GM18951 (cell line): Measurements from ENCODE around the gene CABP7.

ENCODE experiments used
- POLR2A ChIP-seq: IDR thresholded peaks from 4 replicates; pipeline ENCODE4 v1.6.1; 2011; ENCODE audit warnings: mild to moderate bottlenecking; ENCODE audit not compliant: insufficient read length, insufficient read depth; ENCODE audit errors: extremely low read depth
- in situ Hi-C: fragments of 300-500 bp; cut with MboI; formaldehyde crosslinking; loops from one replicate; pipeline ENCODE4 v1.12.0; 2022; ENCODE audit warnings: low sequenced_read_pairs, mixed read lengths, inconsistent platforms; ENCODE audit not compliant: unreplicated experiment

The CABP7 gene

GRCh38 chr22:29737251-29738117 is 17.7 kb downstream of the CABP7 start:
- in situ Hi-C loops, result no loop called here
- TF ChIP-seq POLR2A, result no peak

GRCh38 chr22:29738118-29738815 is 18.5 kb downstream of the CABP7 start:
- TF ChIP-seq POLR2A, result no peak
- in situ Hi-C loops, result no loop called here

GRCh38 chr22:29739346-29739875 is 19.6 kb downstream of the CABP7 start:
- in situ Hi-C loops, result no loop called here
- no peak for TF ChIP-seq POLR2A

- in situ Hi-C loops, result no loop called here
- TF ChIP-seq POLR2A, result no peak
Measured at GRCh38 chr22:29740216-29740615, 20.4 kb downstream of the CABP7 start.

GRCh38 chr22:29741926-29742325 is 22.1 kb downstream of the CABP7 start:
- no peak for TF ChIP-seq POLR2A

GRCh38 chr22:29742326-29742725 is 22.5 kb downstream of the CABP7 start:
- in situ Hi-C loops, result no loop called here

More at GRCh38 chr22:29741926-29742325, 22.1 kb downstream of the CABP7 start:
- in situ Hi-C loops, result no loop called here

GRCh38 chr22:29744902-29745301 is 25.1 kb downstream of the CABP7 start:
- no peak for TF ChIP-seq POLR2A
- in situ Hi-C loops, result no loop called here

More at GRCh38 chr22:29742326-29742725, 22.5 kb downstream of the CABP7 start:
- no peak for TF ChIP-seq POLR2A

GRCh38 chr22:29747832-29748231 is 28.0 kb downstream of the CABP7 start:
- in situ Hi-C loops, result no loop called here
- TF ChIP-seq POLR2A, result no peak

- TF ChIP-seq POLR2A, result no peak
- in situ Hi-C loops, result no loop called here
Measured at GRCh38 chr22:29748248-29748893, 28.6 kb downstream of the CABP7 start.

- TF ChIP-seq POLR2A, result no peak
- in situ Hi-C loops, result no loop called here
Measured at GRCh38 chr22:29750029-29750428, 30.2 kb downstream of the CABP7 start.

- in situ Hi-C loops, result no loop called here
- TF ChIP-seq POLR2A, result no peak
Measured at GRCh38 chr22:29750559-29751538, 31.0 kb downstream of the CABP7 start.

- in situ Hi-C loops, result no loop called here
- TF ChIP-seq POLR2A, result no peak
Measured at GRCh38 chr22:29751669-29752068, 31.9 kb downstream of the CABP7 start.
